Measurements from ENCODE around the gene LAT. TPM values are rescaled to one million over a fixed set of nuclear protein-coding genes. Genes with fewer than 3 reads are reported as not detected.
A peak's percentile ranks its signal among the peaks of the same experiment; 100 is the strongest.
"Not testable (repeated sequence)": the region's sequence is repeated elsewhere in the genome, so short reads cannot be mapped to it uniquely, and the experiment has no call there.

Gene LAT
- total and polyA plus RNA-seq, 4 donors: 0.40 to 10.5 (median 5.4) TPM

DNA sequence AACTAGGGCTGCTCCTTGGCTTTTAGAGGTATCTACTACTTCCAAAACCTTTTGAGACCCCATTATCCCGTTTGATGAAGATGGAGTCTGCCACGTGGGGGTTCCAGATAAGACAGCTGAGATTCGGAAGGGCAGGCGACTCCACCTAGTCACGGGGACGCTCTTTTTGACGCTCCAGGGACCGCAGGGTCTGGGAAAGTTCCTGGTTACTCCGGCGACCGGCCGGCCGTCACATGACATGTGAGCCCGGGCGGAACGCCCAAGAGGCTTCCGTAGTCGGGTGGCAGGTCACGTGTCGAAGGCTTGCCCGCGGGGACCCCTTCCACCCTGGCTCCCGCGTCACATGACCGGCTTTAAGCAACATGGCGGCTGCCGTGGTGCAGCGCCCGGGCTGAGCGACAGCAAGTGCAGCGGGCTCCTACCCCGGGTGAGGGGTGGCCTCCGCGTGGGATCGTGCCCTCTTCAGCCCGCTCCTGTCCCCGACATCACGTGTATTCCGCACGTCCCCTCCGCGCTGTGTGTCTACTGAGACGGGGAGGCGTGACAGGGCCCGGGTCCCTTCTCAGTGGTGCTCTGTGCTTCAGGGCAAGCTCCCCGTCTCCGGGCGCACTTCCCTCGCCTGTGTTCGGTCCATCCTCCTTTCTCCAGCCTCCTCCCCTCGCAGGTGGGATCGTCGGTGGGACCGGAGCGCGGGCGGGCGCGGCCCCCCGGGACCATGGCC lies 10.3 kb upstream of the LAT start, which contains the start of gene SPNS1:
SPNS1 (plus strand) TSS at position 342 of the 721 bp plus-strand sequence; CDS start at position 716, 374 bp downstream.
- DNase-seq (ENCODE audit: low read depth in 4 of 6, low spot score in 6 of 6): peak; percentile 91 to 99 (median 94)
- under 1% methylated on average over 60 of the region's 60 CpGs for WGBS (ENCODE audit: insufficient coverage)
- Histone ChIP-seq H3K4me1 (ENCODE audit: control insufficient read depth, insufficient read depth, low read length) (peaks cover 19% of the 10 kb centered on the region), H3K27ac (ENCODE audit: low read depth, low read length) (peak within 1 kb of the TSS; percentile 92), H3K27me3 (ENCODE audit: control insufficient read depth, insufficient read depth, low read length) (no peaks in the 10 kb centered on the region), H3K4me3 (ENCODE audit: low read depth, low read length) (peak within 1 kb of the TSS; percentile 93), H3K36me3 (ENCODE audit: control insufficient read depth, insufficient read depth, low read length) (peaks cover 19% of the 10 kb centered on the region), H3K9me3 (ENCODE audit: control insufficient read depth, insufficient read depth, low read length) (no peaks in the 10 kb centered on the region)

DNA sequence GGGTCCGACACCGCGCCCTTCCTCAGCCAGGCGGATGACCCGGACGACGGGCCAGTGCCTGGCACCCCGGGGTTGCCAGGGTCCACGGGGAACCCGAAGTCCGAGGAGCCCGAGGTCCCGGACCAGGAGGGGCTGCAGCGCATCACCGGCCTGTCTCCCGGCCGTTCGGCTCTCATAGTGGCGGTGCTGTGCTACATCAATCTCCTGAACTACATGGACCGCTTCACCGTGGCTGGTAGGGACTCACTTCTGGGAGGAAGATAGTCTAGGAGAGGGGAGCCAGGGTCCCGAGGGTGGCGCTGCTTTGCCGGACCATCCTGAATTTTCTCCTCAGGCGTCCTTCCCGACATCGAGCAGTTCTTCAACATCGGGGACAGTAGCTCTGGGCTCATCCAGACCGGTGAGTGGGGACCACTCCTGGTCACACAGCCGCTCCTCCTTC lies 9.7 kb upstream of the LAT start:
- Histone ChIP-seq H3K36me3 (ENCODE audit: control insufficient read depth, insufficient read depth, low read length) (peaks cover 21% of the 10 kb centered on the region), H3K9me3 (ENCODE audit: control insufficient read depth, insufficient read depth, low read length) (no peaks in the 10 kb centered on the region), H3K4me3 (ENCODE audit: low read depth, low read length) (peak overlapping the region; percentile 93), H3K4me1 (ENCODE audit: control insufficient read depth, insufficient read depth, low read length) (peaks cover 19% of the 10 kb centered on the region), H3K27ac (ENCODE audit: low read depth, low read length) (no peak overlapping the region), H3K27me3 (ENCODE audit: control insufficient read depth, insufficient read depth, low read length) (no peaks in the 10 kb centered on the region)
- 10% methylated on average over 27 of the region's 30 CpGs for WGBS (ENCODE audit: insufficient coverage)
- DNase-seq (ENCODE audit: low read depth in 4 of 6, low spot score in 6 of 6): peak in 1 of 6 donors; percentile 1

DNA sequence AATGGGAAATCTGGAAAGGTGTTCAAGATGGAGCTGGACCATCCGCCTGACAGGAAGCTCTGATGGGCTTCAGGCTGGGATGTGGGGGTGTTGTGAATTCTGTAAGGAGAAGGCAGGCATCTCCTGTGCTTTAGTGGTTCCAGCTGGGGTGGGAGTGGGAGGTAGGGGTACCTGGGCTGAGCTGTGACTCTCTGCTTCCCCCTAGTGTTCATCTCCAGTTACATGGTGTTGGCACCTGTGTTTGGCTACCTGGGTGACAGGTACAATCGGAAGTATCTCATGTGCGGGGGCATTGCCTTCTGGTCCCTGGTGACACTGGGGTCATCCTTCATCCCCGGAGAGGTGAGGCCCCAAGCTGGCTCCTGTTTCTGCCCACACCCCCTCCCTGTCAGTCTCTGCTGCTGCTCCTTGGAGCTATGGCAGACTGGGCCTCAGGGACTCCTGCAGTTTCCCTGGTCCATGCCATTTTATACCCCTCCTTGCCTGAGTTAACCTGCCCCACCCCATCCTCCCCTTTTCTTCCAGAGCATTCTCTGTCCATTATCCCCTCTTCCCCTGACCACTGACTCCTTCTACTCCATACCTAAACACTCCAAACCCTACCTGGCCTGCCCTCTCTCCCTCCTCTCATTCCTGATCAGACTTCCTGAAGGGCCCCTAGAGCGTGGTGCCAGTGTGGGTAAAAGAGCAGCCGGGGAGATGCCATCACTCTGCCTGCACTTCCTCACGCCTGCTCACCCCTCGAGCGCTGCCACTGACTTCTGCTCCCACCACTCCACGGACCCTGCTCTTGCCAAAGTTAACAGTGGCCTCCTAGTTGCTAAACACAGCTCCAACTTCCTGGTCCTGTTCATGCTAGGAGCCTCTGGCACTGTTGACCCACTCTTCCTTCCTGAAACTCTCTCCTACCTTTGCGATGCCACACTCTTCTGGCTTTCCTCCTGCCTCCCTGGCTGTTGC lies 6.9 kb upstream of the LAT start:
- Histone ChIP-seq H3K4me3 (ENCODE audit: low read depth, low read length) (no peak overlapping the region), H3K27me3 (ENCODE audit: control insufficient read depth, insufficient read depth, low read length) (no peaks in the 10 kb centered on the region), H3K27ac (ENCODE audit: low read depth, low read length) (no peak overlapping the region), H3K36me3 (ENCODE audit: control insufficient read depth, insufficient read depth, low read length) (peaks cover 48% of the 10 kb centered on the region), H3K4me1 (ENCODE audit: control insufficient read depth, insufficient read depth, low read length) (peaks cover 19% of the 10 kb centered on the region), H3K9me3 (ENCODE audit: control insufficient read depth, insufficient read depth, low read length) (no peaks in the 10 kb centered on the region)
- WGBS (ENCODE audit: insufficient coverage): 83% methylated on average over 11 of the region's 11 CpGs
- DNase-seq (ENCODE audit: low read depth in 4 of 6, low spot score in 6 of 6): peak in 1 of 6 donors; percentile 8

DNA sequence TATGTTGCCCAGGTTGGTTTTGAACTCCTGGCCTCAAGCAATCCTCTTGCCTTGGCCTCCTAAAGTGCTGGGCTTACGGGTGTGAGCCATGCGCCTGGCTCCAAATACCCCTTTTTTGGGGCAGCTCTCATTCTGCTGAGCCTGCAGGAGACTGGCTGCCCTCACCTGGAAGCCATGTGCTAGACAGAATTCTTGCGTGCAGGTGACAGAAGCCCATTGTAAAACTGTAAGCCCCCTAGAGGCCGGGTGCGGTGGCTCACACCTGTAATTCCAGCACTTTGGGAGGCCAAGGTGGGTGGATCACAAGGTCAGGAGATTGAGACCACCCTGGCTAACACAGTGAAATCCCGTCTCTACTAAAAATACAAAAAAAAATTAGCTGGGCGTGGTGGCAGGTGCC lies 4.5 kb upstream of the LAT start:
- DNase-seq (ENCODE audit: low read depth in 4 of 6, low spot score in 6 of 6); H3K27me3 ChIP-seq (ENCODE audit: control insufficient read depth, insufficient read depth, low read length); H3K9me3 ChIP-seq (ENCODE audit: control insufficient read depth, insufficient read depth, low read length); H3K4me3 ChIP-seq (ENCODE audit: low read depth, low read length); H3K4me1 ChIP-seq (ENCODE audit: control insufficient read depth, insufficient read depth, low read length); H3K27ac ChIP-seq (ENCODE audit: low read depth, low read length): not testable (repeated sequence)
- WGBS (ENCODE audit: insufficient coverage): 88% methylated on average over 6 of the region's 7 CpGs
- H3K36me3 ChIP-seq (ENCODE audit: control insufficient read depth, insufficient read depth, low read length): peaks cover 72% of the 10 kb centered on the region

DNA sequence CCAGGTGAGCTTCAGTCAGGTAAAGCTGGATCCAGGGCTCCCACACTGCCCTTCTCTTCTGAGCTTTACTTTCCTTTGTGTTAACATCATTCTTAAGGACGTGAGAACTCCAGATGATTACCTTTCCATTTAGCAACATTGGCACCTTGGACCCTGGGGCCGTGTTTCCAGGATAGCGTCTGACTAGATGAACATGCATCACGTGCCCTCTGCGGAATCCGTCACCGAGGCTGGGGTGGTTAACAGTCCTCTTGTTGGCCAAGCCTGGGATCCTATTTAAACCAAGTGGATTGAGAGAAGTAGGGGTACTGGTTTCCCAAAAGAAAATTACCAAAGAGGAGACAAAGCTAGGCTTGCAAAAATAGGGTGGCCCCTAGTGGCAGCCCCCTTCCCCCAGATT lies 3.9 kb upstream of the LAT start:
- Histone ChIP-seq H3K9me3 (ENCODE audit: control insufficient read depth, insufficient read depth, low read length) (no peaks in the 10 kb centered on the region), H3K36me3 (ENCODE audit: control insufficient read depth, insufficient read depth, low read length) (peaks cover 78% of the 10 kb centered on the region), H3K27me3 (ENCODE audit: control insufficient read depth, insufficient read depth, low read length) (no peaks in the 10 kb centered on the region), H3K4me3 (ENCODE audit: low read depth, low read length) (no peak overlapping the region), H3K4me1 (ENCODE audit: control insufficient read depth, insufficient read depth, low read length) (peaks cover 2% of the 10 kb centered on the region), H3K27ac (ENCODE audit: low read depth, low read length) (no peak overlapping the region)
- no peak for DNase-seq (ENCODE audit: low read depth in 4 of 6, low spot score in 6 of 6)
- 92% methylated on average over 7 of the region's 7 CpGs for WGBS (ENCODE audit: insufficient coverage)

DNA sequence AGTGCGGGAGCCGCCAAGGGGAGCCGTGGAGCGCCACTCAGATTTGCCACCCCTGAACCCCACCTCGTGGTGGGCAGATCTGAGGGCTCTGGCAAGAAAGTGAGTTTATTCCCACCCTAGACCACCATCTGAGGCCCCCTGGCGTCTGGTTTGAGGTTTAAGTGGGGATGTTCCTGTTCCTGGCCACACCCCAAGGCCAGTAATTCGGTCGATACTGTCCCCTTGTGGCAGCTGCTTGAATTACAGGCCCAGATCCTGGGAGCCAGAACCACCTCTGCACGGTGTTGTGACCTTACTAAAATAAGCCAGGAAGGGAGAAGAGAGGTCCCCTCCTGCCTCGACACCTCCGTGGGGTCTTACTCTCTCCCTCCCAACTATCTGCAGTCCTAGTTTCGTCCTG lies 3.3 kb upstream of the LAT start:
- 71% methylated on average over 6 of the region's 12 CpGs for WGBS (ENCODE audit: insufficient coverage)
- DNase-seq (ENCODE audit: low read depth in 4 of 6, low spot score in 6 of 6): no peak
- H3K4me1 ChIP-seq (ENCODE audit: control insufficient read depth, insufficient read depth, low read length): no peaks in the 10 kb centered on the region
- H3K27me3 ChIP-seq (ENCODE audit: control insufficient read depth, insufficient read depth, low read length): no peaks in the 10 kb centered on the region
- peaks cover 84% of the 10 kb centered on the region for H3K36me3 ChIP-seq (ENCODE audit: control insufficient read depth, insufficient read depth, low read length)
- H3K27ac ChIP-seq (ENCODE audit: low read depth, low read length): no peak overlapping the region
- no peak overlapping the region for H3K4me3 ChIP-seq (ENCODE audit: low read depth, low read length)
- H3K9me3 ChIP-seq (ENCODE audit: control insufficient read depth, insufficient read depth, low read length): no peaks in the 10 kb centered on the region

DNA sequence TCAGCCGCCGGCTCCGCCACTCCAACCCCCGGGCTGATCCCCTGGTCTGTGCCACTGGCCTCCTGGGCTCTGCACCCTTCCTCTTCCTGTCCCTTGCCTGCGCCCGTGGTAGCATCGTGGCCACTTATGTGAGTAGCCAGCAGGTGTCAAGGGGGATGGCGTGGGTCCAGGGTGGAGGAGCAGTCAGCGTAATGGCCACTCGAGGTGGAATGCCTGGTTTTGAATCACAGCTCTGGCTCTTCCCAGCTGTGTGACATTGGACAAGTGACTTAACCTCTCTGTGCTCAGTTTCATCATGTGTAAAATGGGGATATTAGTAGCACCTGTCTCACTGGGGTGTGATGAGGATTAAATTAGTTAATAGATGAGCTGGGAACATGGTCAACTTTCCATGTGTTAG lies 2.4 kb upstream of the LAT start:
- WGBS (ENCODE audit: insufficient coverage): 97% methylated on average over 10 of the region's 10 CpGs
- Histone ChIP-seq H3K36me3 (ENCODE audit: control insufficient read depth, insufficient read depth, low read length) (peaks cover 91% of the 10 kb centered on the region), H3K4me3 (ENCODE audit: low read depth, low read length) (no peak overlapping the region), H3K27ac (ENCODE audit: low read depth, low read length) (no peak overlapping the region), H3K27me3 (ENCODE audit: control insufficient read depth, insufficient read depth, low read length) (no peaks in the 10 kb centered on the region), H3K9me3 (ENCODE audit: control insufficient read depth, insufficient read depth, low read length) (no peaks in the 10 kb centered on the region), H3K4me1 (ENCODE audit: control insufficient read depth, insufficient read depth, low read length) (no peaks in the 10 kb centered on the region)
- no peak for DNase-seq (ENCODE audit: low read depth in 4 of 6, low spot score in 6 of 6)

DNA sequence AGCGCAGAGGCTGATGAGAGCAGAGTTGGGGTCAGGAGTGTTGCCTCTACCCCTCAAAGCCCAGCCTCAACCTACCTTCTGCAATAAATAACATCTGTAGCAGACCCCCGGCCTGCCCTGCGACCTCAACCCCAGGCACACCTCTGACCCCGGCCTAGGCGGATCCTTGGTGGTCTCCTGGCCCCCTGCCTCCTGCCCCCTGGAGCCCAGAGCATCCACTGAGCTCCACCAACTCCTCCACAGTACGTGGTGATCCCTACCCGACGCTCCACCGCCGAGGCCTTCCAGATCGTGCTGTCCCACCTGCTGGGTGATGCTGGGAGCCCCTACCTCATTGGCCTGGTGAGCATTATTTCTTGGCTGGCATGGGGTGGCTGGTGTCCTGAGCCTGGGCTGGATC lies 1.9 kb upstream of the LAT start:
- no peak for DNase-seq (ENCODE audit: low read depth in 4 of 6, low spot score in 6 of 6)
- Histone ChIP-seq H3K27ac (ENCODE audit: low read depth, low read length) (no peak overlapping the region), H3K4me1 (ENCODE audit: control insufficient read depth, insufficient read depth, low read length) (no peaks in the 10 kb centered on the region), H3K27me3 (ENCODE audit: control insufficient read depth, insufficient read depth, low read length) (no peaks in the 10 kb centered on the region), H3K4me3 (ENCODE audit: low read depth, low read length) (no peak overlapping the region), H3K36me3 (ENCODE audit: control insufficient read depth, insufficient read depth, low read length) (peaks cover 93% of the 10 kb centered on the region), H3K9me3 (ENCODE audit: control insufficient read depth, insufficient read depth, low read length) (no peaks in the 10 kb centered on the region)
- WGBS (ENCODE audit: insufficient coverage): 97% methylated on average over 5 of the region's 11 CpGs

DNA sequence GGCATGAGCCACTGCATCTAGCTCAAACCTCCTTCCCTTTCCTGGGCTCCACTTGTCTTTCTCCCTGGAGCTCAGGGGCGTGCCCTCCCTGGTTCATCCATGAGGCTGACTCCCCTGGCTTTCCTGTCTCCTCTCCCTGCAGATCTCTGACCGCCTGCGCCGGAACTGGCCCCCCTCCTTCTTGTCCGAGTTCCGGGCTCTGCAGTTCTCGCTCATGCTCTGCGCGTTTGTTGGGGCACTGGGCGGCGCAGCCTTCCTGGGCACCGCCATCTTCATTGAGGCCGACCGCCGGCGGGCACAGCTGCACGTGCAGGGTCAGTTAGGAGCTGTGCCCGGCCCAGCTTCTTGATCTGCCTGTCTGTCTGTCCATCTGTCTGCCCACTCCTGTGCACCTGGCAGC lies 1.2 kb upstream of the LAT start:
- no peaks in the 10 kb centered on the region for H3K27me3 ChIP-seq (ENCODE audit: control insufficient read depth, insufficient read depth, low read length)
- no peak overlapping the region for H3K27ac ChIP-seq (ENCODE audit: low read depth, low read length)
- no peaks in the 10 kb centered on the region for H3K9me3 ChIP-seq (ENCODE audit: control insufficient read depth, insufficient read depth, low read length)
- 93% methylated on average over 18 of the region's 18 CpGs for WGBS (ENCODE audit: insufficient coverage)
- peaks cover 94% of the 10 kb centered on the region for H3K36me3 ChIP-seq (ENCODE audit: control insufficient read depth, insufficient read depth, low read length)
- H3K4me3 ChIP-seq (ENCODE audit: low read depth, low read length): no peak overlapping the region
- no peaks in the 10 kb centered on the region for H3K4me1 ChIP-seq (ENCODE audit: control insufficient read depth, insufficient read depth, low read length)
- no peak for DNase-seq (ENCODE audit: low read depth in 4 of 6, low spot score in 6 of 6)

All from spinal cord (tissue), 10 donors.